Activated CD4-positive, alpha-beta T cell treated with anti-CD3 and anti-CD28 coated beads, Interleukin-2, Interleukin-6, amounts not matched to agents 100 ng/mL and 50 ng/mL, durations not matched to agents 16 hours and 8 hours (primary cell): Measurements from ENCODE around the gene MGARP.
A peak's percentile ranks its signal among the peaks of the same experiment; 100 is the strongest.

ENCODE experiments used
- DNase-seq: peaks from one replicate; pipeline ENCODE4 v3.0.0-alpha.2; 2020

MGARP gene

GRCh38 chr4:139243448-139244365 is 36.3 kb downstream of the MGARP start:
- no peak for DNase-seq

GRCh38 chr4:139242511-139243051 is 37.4 kb downstream of the MGARP start:
- no peak for DNase-seq

- DNase-seq, result no peak
These were observed 38.3 kb downstream of the MGARP start for GRCh38 chr4:139241784-139242151.

GRCh38 chr4:139241086-139241783 is 38.8 kb downstream of the MGARP start:
- DNase-seq, result no peak

GRCh38 chr4:139239127-139239772 is 40.8 kb downstream of the MGARP start:
- no peak for DNase-seq

GRCh38 chr4:139234253-139234652 is 45.8 kb downstream of the MGARP start:
- DNase-seq, result no peak

- DNase-seq, result peak; percentile 56
These were observed 50.4 kb downstream of the MGARP start for GRCh38 chr4:139229534-139230039.

GRCh38 chr4:139227729-139228404 is 52.2 kb downstream of the MGARP start:
- peak; percentile 9 for DNase-seq

- DNase-seq, result peak; percentile 74
These were observed 56.2 kb downstream of the MGARP start for GRCh38 chr4:139223682-139224317.

GRCh38 chr4:139222215-139222614 is 57.8 kb downstream of the MGARP start:
- no peak for DNase-seq

GRCh38 chr4:139221687-139222086 is 58.3 kb downstream of the MGARP start:
- DNase-seq, result no peak

GRCh38 chr4:139219450-139220055 is 60.5 kb downstream of the MGARP start:
- DNase-seq, result no peak
